NCI-H2196 (cell line): ENCODE measurements around the gene EEF1AKMT4.
A peak's percentile ranks its signal among the peaks of the same experiment; 100 is the strongest.

Source experiments
- DNase-seq: peaks from one replicate; lab custom pipeline; 2025; ENCODE audit not compliant: unreplicated experiment; lab: John Stamatoyannopoulos, UW

EEF1AKMT4 gene

DNA sequence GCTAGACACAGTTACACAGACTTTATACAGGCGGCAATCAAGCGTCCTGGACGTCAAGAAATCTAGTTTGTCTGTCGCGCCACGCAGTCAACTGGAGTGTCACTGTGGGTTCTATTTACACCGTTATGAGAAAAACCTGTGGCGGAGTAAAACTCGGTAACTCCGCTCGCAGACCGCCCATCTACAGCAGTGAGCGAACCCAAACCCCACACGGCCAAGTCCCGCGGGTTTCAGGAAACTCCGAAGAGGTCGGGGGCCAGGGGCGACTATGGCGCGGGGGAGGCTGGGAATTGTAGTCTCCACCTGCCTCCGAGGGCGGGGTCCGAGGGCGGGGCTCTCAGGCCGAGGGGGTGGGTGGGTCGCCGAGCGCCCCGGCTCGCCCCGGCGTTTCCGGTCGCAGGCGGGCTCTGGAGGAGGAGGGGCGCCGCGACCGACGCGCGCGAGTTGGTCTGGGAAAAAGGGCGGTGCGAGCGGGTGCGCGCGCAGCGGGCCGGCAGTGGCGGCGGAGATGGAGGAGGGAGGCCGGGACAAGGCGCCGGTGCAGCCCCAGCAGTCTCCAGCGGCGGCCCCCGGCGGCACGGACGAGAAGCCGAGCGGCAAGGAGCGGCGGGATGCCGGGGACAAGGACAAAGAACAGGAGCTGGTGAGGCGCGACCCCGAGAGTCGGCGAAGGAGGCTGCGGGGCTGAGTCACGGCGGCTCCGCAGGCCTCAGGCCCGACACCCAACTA, 49.5 kb downstream of the EEF1AKMT4 start, which contains the start of gene PSMD2:
Gene PSMD2, plus strand, starts transcription at position 483 of the 729 bp plus-strand sequence. Its CDS starts 26 bp downstream, at position 509.
- peak; percentile 100 for DNase-seq

DNA sequence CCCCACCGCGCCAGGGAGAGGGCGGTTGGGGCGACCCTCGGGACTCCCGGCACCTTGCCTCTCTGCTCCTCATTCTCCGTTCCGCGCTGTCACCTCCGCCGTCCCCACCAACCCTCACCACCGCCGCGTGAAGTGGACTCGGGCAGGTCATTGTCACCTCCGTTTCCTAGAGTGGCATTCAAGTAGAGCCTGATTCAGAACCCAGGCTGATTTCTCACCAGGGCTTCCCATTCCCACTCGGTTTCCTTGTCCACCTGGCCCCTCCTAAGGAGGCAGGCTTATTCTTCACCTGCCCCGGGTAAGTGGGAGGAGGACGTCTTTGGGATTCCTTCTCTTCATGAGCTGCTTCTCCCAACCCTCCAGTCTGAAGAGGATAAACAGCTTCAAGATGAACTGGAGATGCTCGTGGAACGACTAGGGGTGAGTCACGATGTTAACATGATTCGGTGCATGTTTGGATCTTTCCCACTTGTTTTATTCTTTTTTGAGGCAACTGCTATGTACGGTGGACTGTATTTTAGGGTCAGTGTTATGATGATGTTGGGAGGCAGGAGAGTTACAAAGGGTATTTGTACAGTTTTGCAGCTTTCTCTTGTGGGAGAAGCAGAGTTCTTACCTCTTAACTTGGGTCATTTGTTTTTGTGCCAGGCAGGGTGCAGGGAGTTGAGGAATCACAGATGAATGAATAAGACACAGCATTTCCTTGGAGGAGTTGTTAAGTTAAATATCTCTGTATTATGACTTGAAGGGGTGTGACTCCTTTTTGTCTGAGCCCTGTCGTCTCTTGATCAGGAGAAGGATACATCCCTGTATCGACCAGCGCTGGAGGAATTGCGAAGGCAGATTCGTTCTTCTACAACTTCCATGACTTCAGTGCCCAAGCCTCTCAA, 50.3 kb downstream of the EEF1AKMT4 start:
- DNase-seq: no peak

GRCh38 chr3:184300378-184300720, 50.9 kb downstream of the EEF1AKMT4 start:
- DNase-seq: no peak

- DNase-seq: peak; percentile 66
Observed at GRCh38 chr3:184305577-184305976, 56.1 kb downstream of the EEF1AKMT4 start.

DNA sequence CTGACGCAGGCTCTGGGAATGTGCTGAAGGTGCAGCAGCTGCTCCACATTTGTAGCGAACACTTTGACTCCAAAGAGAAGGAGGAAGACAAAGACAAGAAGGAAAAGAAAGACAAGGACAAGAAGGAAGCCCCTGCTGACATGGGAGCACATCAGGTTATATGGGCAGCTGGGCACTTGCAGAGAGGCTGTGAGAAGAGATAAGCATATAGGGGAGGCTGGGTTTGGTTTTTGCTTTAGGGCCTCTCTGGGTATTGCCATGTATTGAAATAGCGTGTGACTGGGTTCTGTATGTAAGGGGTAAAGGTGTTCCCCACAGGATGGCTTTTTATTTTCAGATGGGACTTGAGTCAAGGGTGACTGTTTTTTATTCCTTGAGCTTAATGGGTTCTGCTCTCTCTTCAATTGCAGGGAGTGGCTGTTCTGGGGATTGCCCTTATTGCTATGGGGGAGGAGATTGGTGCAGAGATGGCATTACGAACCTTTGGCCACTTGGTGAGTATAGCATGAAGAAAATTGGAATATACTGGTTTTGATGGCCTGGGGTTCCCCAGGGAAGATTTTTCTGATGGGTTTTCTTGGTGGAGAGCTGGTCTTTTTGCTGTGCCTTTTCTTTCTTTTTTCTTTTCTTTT, 57.0 kb downstream of the EEF1AKMT4 start:
- DNase-seq: no peak

DNA sequence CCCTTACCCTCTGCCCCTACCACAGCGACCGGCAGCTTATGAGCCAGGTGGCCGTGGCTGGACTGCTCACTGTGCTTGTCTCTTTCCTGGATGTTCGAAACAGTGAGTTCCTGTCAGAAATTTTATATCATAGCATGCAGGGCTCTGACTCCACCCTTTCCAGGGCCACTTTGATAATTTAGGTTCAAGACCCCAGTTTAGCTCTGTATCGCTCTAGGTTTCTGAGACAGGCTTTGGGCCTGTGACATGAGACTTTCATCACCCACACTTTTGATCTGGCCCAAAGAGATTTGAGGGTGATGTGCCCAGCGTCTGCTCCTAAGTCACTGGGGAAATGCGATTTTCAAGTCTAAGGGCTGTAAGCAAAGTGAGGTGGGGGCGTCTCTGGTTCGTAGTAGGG, 58.4 kb downstream of the EEF1AKMT4 start:
- no peak for DNase-seq
